Right lobe of liver (tissue), 4 donors: ENCODE measurements around the gene DBN1.
A peak's percentile ranks its signal among the peaks of the same experiment; 100 is the strongest.

Experiments used
- CTCF ChIP-seq, 4 donors: fragments of 200-600 bp in 3 of 4; fragments of 450-650 bp in 1 of 4; IDR thresholded peaks; one replicate each; pipeline versions ENCODE4 v1.5.1 to v1.8.0; 2016 to 2022; ENCODE audit warnings: antibody characterized with exemption in 4 of 4, mild to moderate bottlenecking in 2 of 4
- POLR2A ChIP-seq: fragments of 450-650 bp; IDR thresholded peaks from one replicate; pipeline ENCODE4 v1.6.1; 2017; ENCODE audit warnings: antibody characterized with exemption, mild to moderate bottlenecking
- donor health status: DM: no; HTN: no; CAD: no.
- donor health status: DM: no; HTN: no; CAD: no.
- donor health status: DM: no; HTN: yes; CAD: no.

GRCh38 chr5:177426566-177427210 lies 46.7 kb downstream of the DBN1 start, which contains the start of gene GRK6:
- TF ChIP-seq CTCF (IDR thresholded peaks at IDR 0.05) (no peak), POLR2A (peak; percentile 72)
